GM19324 (cell line): ENCODE results near the gene PRLR.
"Not testable (repeated sequence)": the region's sequence is repeated elsewhere in the genome, so short reads cannot be mapped to it uniquely, and the experiment has no call there.

Experiments
- ATAC-seq: cut with Tn5 transposase; IDR thresholded peaks from one replicate; pipeline ENCODE4 v1.9.1; 2021; ENCODE audit warnings: mild to moderate bottlenecking, moderate library complexity; ENCODE audit not compliant: unreplicated experiment, low FRiP score

Gene PRLR

DNA sequence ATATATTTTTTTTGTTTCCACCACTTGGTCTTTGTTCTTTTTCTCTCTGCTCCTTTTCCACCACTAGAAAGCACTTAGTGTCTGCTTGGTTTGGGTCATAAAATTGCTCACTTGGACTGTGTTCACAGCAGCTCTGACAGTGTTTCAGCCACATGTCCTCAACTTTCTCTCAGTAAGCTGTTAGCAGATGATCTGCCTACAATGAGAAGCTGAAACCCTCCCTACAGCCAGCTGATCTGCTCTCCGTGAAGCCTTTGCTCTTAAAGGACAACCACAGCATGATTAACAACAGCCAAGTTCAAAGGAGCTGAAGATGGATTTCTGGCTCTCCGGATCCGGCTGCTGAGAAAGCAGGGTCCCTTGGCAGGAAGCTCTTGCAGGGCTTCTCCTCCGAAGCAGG lies 31.6 kb downstream of the PRLR start:
- ATAC-seq, result no peak

DNA sequence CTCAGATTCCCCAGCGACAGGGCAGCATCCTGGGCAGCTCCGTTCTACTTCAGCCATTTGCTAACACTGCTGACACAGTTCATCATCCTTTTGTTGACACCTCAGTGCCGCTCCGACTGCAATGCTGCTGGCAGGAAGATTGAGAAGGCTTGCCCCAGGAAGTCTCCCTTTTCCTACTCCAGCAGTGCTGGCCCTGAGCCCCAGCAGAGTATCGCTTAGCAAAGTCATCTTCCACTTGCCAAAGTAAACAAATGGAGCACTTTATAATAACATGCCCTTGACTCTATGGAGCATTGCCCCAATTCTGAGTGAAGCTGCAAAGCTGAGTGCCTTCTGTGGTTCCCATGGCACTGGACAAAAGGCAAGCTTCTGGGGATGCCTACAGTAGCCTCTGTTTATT lies 32.2 kb downstream of the PRLR start:
- ATAC-seq, result no peak

GRCh38 chr5:35197351-35197750 lies 32.9 kb downstream of the PRLR start:
- ATAC-seq, result no peak

GRCh38 chr5:35195472-35195852 lies 34.8 kb downstream of the PRLR start:
- ATAC-seq, result no peak

DNA sequence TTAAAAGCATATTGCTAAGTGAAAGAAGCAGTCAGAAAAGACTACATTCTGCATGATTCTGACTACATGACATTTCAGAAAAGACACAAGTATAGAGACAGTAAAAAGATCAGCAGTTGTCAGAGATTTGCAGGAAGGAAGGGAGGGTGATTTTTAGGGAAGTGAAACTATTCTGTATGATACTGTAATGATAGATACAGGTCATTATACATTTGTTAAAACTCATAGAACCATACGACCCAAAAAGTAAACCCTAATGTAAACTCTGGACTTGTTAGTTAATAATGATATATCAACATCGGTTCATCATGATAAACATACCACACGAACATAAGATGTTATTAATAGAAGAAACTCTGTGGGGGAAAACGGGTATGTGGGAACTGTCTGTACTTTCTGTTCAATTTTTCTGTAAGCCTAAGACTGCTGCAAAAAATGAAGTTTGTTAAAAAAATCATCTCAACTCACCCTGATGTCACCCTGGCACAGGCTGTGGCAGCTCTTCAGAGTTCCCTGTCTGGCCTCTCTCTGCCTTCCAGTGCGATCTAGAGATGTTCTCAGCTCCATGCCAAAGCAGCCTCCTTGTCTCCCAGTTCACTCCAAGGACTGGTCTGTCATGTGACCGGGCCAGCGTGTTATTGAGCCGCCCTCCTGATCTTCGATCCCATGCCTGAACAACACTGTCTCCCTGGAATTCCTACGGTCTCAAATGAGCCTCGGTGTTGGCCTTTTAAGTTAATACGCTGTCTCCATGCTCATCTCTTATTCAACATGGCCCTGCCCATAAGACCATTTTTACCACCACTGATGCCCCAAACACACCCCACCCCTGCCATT lies 35.4 kb downstream of the PRLR start:
- peak; percentile 90 for ATAC-seq

DNA sequence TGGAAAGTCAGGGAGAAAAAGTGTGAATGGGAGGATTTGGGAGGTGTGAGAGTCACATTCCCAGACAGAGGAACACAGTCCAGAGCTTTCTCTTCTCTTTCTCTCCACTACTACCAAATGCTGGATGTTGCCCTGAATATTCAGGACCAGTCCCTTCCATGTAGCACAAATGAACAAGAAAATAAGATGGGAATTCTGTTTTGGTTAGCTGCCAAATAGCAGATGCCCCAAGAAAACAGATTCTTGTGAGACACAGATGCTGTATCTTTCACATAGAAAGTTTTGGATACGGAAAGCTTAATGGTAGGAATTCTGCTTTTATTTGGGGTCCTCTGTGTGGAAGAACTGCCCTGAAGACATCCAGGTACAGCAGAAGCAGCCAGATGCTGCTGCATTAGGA lies 37.8 kb downstream of the PRLR start:
- ATAC-seq, result no peak

- ATAC-seq, result not testable (repeated sequence)
Observed at GRCh38 chr5:35189801-35190200, 40.5 kb downstream of the PRLR start.

- ATAC-seq, result no peak
Observed at GRCh38 chr5:35188031-35188457, 42.2 kb downstream of the PRLR start.

DNA sequence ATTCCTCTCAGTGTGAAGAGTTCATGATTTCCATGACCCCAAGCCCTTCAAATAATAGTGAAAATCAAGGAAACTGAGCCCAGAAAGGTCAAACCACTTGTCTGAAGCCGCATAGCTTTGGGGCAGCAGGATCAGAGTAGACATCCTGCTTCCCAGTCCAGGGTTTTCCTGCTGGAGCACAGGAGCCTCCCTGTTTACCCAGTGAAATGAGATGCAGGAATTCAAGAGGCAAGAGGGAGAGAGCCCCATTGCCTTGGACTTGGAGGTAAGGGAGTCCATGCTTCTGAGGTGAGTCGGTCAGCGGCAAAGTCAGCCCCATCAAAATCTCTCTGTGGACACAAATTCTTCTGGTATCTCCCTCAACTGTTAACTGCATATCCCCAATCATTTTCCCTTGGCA lies 42.7 kb downstream of the PRLR start:
- not testable (repeated sequence) for ATAC-seq

DNA sequence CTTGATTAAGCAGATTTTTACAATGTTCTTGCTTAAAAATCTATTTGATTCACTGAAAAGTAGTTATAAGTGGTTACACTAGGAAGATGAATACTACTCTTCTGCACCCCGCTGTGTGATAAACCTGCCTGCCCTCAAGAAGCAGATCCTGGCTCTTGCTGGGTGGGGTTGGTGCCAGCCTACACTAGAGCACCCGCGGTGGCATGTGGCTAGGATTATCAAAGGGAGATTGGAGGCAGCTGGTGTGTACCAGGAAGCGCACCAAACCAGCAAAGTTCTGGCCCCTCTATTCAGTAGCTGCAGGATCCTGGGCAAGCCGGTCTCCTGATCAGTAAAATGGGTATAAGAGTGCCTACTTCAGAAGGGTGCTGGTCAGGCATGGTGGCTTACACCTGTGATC lies 43.5 kb downstream of the PRLR start:
- ATAC-seq, result no peak

- ATAC-seq, result no peak
Observed at GRCh38 chr5:35185518-35185917, 44.8 kb downstream of the PRLR start.

- no peak for ATAC-seq
Observed at GRCh38 chr5:35183556-35183955, 46.7 kb downstream of the PRLR start.

- ATAC-seq, result peak; percentile 66
Observed at GRCh38 chr5:35182910-35183535, 47.3 kb downstream of the PRLR start.

- ATAC-seq, result no peak
Observed at GRCh38 chr5:35182486-35182885, 47.8 kb downstream of the PRLR start.

DNA sequence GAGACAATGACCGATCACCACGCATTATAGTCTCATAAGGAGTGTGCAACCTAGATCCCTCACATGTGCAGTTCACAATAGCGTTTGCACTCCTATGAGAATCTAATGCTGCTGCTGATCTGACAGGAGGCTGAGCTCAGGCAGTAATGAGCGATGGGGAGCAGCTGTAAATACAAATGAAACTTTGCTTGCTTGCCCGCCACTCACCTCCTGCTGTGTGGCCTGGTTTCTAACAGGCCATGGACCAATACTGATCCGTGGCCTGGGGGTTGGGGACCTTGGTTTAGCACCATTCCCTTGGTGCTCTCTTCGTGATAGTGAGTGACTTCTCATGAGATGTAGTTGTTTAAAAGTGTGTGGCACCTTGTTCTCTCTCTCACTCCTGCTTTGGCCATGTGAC lies 50.2 kb downstream of the PRLR start:
- ATAC-seq, result no peak

DNA sequence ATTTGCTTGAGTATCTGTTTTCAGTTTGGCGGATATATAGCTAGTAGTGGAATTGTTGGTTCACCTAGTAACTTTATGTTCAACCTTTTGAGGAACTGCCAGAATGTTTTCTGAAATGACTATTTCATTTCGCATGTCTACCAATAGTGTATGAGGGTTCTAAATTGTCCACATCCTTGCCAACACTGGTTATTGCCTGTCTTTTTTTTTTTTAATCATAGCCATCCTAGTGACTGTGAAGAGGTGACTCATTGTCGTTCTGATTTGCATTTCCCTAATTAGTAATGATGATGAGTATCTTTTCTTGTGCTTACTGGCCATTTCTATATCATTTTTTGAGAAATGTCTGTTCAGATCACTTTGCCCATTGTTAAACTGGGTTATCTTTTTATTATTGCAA lies 52.5 kb downstream of the PRLR start:
- ATAC-seq, result no peak

DNA sequence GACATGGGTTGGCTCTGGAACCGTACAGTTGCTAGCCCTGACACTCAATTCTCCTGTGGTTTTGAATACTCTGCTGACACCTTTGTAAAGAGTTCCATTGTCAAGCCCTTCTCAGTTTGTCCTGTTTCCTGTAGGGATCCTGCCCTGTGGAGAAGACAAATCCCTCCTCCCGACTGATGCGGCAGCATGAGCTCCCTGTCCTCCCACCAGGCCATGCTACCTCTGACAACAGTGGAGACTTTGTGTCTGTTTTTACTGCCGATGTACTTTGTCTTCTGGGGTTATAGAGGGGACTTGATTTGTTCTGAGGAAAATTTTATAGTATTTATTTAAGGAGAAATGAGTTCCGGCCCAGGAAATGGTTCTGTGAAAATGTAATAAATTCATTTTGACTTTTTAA lies 57.8 kb downstream of the PRLR start:
- no peak for ATAC-seq

DNA sequence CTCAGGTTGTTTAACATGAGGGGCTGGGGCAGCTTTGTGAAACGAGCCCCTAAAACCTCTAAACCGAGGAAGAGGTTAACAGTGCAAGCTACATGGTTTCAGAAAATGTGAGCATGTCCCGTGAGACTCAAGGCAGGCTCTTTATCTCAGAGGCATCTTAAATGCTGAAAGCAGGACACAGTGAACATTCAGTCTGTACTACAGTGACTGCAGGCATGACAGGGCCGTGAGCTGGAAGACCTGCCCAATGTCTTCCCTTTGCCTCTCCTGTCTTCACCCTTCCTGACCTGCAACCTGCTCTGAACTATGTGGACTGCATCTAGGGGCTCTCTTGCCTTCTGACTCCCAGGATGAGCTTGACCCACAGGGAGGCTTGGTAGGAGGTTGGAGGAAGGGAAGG lies 58.3 kb downstream of the PRLR start:
- no peak for ATAC-seq

- no peak for ATAC-seq
Observed at GRCh38 chr5:35171078-35171477, 59.2 kb downstream of the PRLR start.

DNA sequence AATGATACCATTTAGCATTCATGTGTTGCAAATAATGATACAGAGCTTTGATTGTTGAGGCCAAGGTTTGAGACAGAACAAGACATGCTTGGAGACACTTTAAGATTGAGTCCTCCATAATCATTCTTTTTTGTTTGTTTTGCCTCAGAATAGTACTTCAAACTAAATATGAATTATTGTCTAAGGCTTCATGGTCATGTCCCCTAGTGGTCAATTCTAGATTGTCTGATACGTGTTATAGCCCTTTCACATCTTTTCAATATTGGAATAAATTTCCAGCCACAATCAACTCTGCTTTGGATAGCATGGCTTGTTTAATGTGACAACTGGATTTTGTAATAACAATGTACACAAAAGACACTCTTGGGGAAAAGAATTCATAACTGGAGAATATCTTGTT lies 64.2 kb downstream of the PRLR start:
- ATAC-seq, result no peak

GRCh38 chr5:35164860-35165542 lies 65.3 kb downstream of the PRLR start:
- ATAC-seq, result no peak

GRCh38 chr5:35163710-35164033 lies 66.6 kb downstream of the PRLR start:
- ATAC-seq, result no peak
